CD4-positive, alpha-beta T cell (primary cell): Measurements from ENCODE around the gene RSBN1L. TPM values are rescaled to one million over a fixed set of nuclear protein-coding genes. Genes with fewer than 3 reads are reported as not detected.

ENCODE experiments used
- ATAC-seq: fragments of 200-7000 bp; cut with Tn5 transposase; one replicate; pipeline ENCODE4 v1.10.0; 2022; ENCODE audit warnings: mild to moderate bottlenecking; ENCODE audit not compliant: poor library complexity
- CTCF ChIA-PET: fragments of 350-600 bp; sonication (Branson Sonifier 250); formaldehyde crosslinking; loops from one replicate; lab custom pipeline; 2021; ENCODE audit warnings: antibody characterized with exemption, inconsistent platforms; lab: Charles Lee
- POLR2A ChIA-PET: fragments of 350-600 bp; sonication (Branson Sonifier 250); formaldehyde crosslinking; loops from one replicate; lab custom pipeline; 2021; ENCODE audit warnings: antibody characterized with exemption, inconsistent platforms; lab: Charles Lee
- DNase-seq, 14 experiments: peaks; one replicate each; pipeline ENCODE4 v3.0.0-alpha.2; 2013 to 2020; ENCODE audit warnings: mixed read lengths in 2 of 14
- H3K27ac ChIP-seq, 2 donors: one replicate each; pipeline versions ENCODE4 v1.5.1 to v1.7.0; 2013; ENCODE audit warnings: low read length in 2 of 2, low read depth in 1 of 2, mild to moderate bottlenecking in 1 of 2
- H3K27me3 ChIP-seq, 2 experiments: 1 replicate in 1 of 2; 2 replicates in 1 of 2; pipeline versions ENCODE4 v1.6.1 to v1.7.0; 2013; ENCODE audit warnings: low read length in 2 of 2, control low read depth in 1 of 2, mild to moderate bottlenecking in 1 of 2, moderate library complexity in 1 of 2; ENCODE audit not compliant: insufficient read depth in 2 of 2, control insufficient read depth in 1 of 2
- H3K36me3 ChIP-seq: one replicate; pipeline ENCODE4 v1.6.1; 2013; ENCODE audit warnings: low read length, control low read depth; ENCODE audit not compliant: insufficient read depth
- H3K4me1 ChIP-seq: one replicate; pipeline ENCODE4 v1.6.1; 2013; ENCODE audit warnings: low read length, control low read depth; ENCODE audit not compliant: insufficient read depth
- H3K4me3 ChIP-seq: one replicate; pipeline ENCODE4 v1.5.1; 2013; ENCODE audit warnings: mild to moderate bottlenecking, low read length, moderate library complexity
- H3K9me3 ChIP-seq, 2 experiments: 1 replicate in 1 of 2; 2 replicates in 1 of 2; pipeline versions ENCODE4 v1.6.1 to v1.7.0; 2013; ENCODE audit warnings: low read length in 2 of 2, mild to moderate bottlenecking in 2 of 2, control low read depth in 1 of 2, moderate library complexity in 1 of 2; ENCODE audit not compliant: control insufficient read depth in 1 of 2, insufficient read depth in 1 of 2
- H3K27ac Mint-ChIP-seq: one replicate; pipeline ENCODE4 v1.8.0; 2020; ENCODE audit warnings: mixed read lengths
- H3K27me3 Mint-ChIP-seq: one replicate; pipeline ENCODE4 v1.8.0; 2021; ENCODE audit warnings: mixed read lengths
- H3K36me3 Mint-ChIP-seq: one replicate; pipeline ENCODE4 v1.8.0; 2021; ENCODE audit warnings: low read depth, mixed read lengths
- H3K4me1 Mint-ChIP-seq: one replicate; pipeline ENCODE4 v1.8.0; 2021; ENCODE audit warnings: low read depth, mixed read lengths
- H3K4me3 Mint-ChIP-seq: one replicate; pipeline ENCODE4 v1.8.0; 2020; ENCODE audit warnings: mild to moderate bottlenecking, mixed read lengths
- H3K9me3 Mint-ChIP-seq: one replicate; pipeline ENCODE4 v1.8.0; 2020; ENCODE audit warnings: mixed read lengths
- CTCF ChIP-seq: fragments of 200-600 bp; IDR thresholded peaks from one replicate; pipeline ENCODE4 v1.8.0; 2022; ENCODE audit warnings: antibody characterized with exemption, mild to moderate bottlenecking
- intact Hi-C, 2 experiments: fragments of 100-400 bp; cut with DNase I in 1 of 2; cut with micrococcal nuclease in 1 of 2; formaldehyde crosslinking; loops; one replicate each; pipeline versions ENCODE4 v1.15.1 to v1.9.0; 2023 to 2025; cut with DNase I, micrococcal nuclease
- total RNA-seq, 174 experiments: library from RNA in 2 of 174; stranded (reverse) in 2 of 174; gene quantifications; one replicate each; pipeline ENCODE4 v1.2.3 and lab custom pipeline; 2021 to 2026

Gene RSBN1L
- total RNA-seq, 2 experiments from 2014 or later, result 9.0 to 9.6 TPM

GRCh38 chr7:77693830-77694583 lies 2.3 kb upstream of the RSBN1L start:
- Histone ChIP-seq H3K4me3 (no peak overlapping the region), H3K9me3 (no peaks in the 10 kb centered on the region), H3K27ac (no peak overlapping the region), H3K27me3 (no peaks in the 10 kb centered on the region), H3K36me3 (no peaks in the 10 kb centered on the region), H3K4me1 (peaks cover 21% of the 10 kb centered on the region)
- peaks cover 49% of the 10 kb centered on the region for H3K4me1 Mint-ChIP-seq
- DNase-seq (no peak), ATAC-seq (no peak)
- ChIA-PET POLR2A (no interaction called here), CTCF (interaction anchor here (0.6 to 2.6 kb wide), 2 partner anchors 34 to 66 kb away, joined by 3 to 10 read pairs; no protein-coding TSS in a partner anchor)
- peak overlapping the region; percentile 79 for H3K4me3 Mint-ChIP-seq
- H3K9me3 Mint-ChIP-seq, result no peaks in the 10 kb centered on the region
- intact Hi-C loops, result loop anchor here in 1 of 2 experiments (10.0 kb wide), 1 partner anchor 61 kb away; no protein-coding TSS in a partner anchor
- no peaks in the 10 kb centered on the region for H3K27me3 Mint-ChIP-seq
- TF ChIP-seq CTCF, result no peak
- peaks cover 30% of the 10 kb centered on the region for H3K36me3 Mint-ChIP-seq
- peak overlapping the region; percentile 50 for H3K27ac Mint-ChIP-seq

- peaks cover 26% of the 10 kb centered on the region for H3K4me1 ChIP-seq
- no peak for TF ChIP-seq CTCF
Measured at GRCh38 chr7:77696643-77697534, 630 bp downstream of the RSBN1L start.

DNA sequence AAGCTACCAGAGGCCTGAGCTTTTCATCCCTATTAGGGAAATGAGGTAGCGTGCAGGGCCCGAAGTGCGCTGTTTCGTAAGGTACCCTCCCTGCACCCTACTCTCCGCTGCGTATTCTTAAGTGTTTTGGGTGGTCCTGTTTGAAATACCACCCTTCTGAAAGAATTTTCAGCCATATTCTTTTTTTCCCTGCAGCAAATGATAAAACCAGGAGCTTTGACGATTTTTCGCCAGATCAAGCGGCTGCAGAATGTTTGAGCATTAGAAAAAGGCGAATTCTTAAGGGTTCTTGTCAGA lies 1.2 kb downstream of the RSBN1L start:
- Mint-ChIP-seq H3K9me3 (no peaks in the 10 kb centered on the region), H3K27me3 (no peaks in the 10 kb centered on the region), H3K4me1 (peaks cover 75% of the 10 kb centered on the region), H3K36me3 (peaks cover 45% of the 10 kb centered on the region), H3K27ac (peak overlapping the region; percentile 99), H3K4me3 (peak overlapping the region; percentile 100)
- Histone ChIP-seq H3K36me3 (peaks cover 3% of the 10 kb centered on the region), H3K9me3 (no peaks in the 10 kb centered on the region), H3K4me3 (peak overlapping the region; percentile 100), H3K27me3 (no peaks in the 10 kb centered on the region), H3K27ac (peak overlapping the region; percentile 7 to 92), H3K4me1 (peaks cover 30% of the 10 kb centered on the region)
- ChIA-PET CTCF (interaction anchor here (0.8 to 1.2 kb wide), 3 partner anchors 10 to 101 kb away, joined by 3 to 5 read pairs (median 4); partner anchors contain the start of genes PHTF2 and TMEM60), POLR2A (interaction anchor here (1.1 to 3.4 kb wide), 4 partner anchors 10 to 101 kb away, joined by 3 to 31 read pairs (median 8); partner anchors contain the start of genes PHTF2 and TMEM60)
- no peak for ATAC-seq
- peak in 3 of 14 experiments; percentile 11 to 57 (median 39) for DNase-seq
- intact Hi-C loops, result loop anchor here (2.0 to 10.0 kb wide), 4 partner anchors 53 to 161 kb away; partner anchors contain the start of genes PHTF2 (in 2 of the 2), TMEM60 (in 2 of the 2) and PTPN12 (in 1 of the 2)
- TF ChIP-seq CTCF, result no peak

More at GRCh38 chr7:77696643-77697534, 630 bp downstream of the RSBN1L start:
- POLR2A ChIA-PET, result interaction anchor here (0.9 to 3.4 kb wide), 16 partner anchors 10 to 345 kb away, joined by 3 to 31 read pairs (median 5); partner anchors contain the start of genes PHTF2, PTPN12 and TMEM60
- Histone ChIP-seq H3K4me3 (peak overlapping the region; percentile 100), H3K36me3 (peaks cover 3% of the 10 kb centered on the region), H3K27ac (peak overlapping the region; percentile 90 to 92), H3K9me3 (no peaks in the 10 kb centered on the region), H3K27me3 (no peaks in the 10 kb centered on the region)
- Mint-ChIP-seq H3K4me3 (peak overlapping the region; percentile 100), H3K27ac (peak overlapping the region; percentile 99), H3K27me3 (no peaks in the 10 kb centered on the region), H3K4me1 (peaks cover 73% of the 10 kb centered on the region), H3K36me3 (peaks cover 39% of the 10 kb centered on the region), H3K9me3 (no peaks in the 10 kb centered on the region)
- ATAC-seq (peak; percentile 30), DNase-seq (peak in 13 of 14 experiments; percentile 31 to 81 (median 47))
- CTCF ChIA-PET, result interaction anchor here (0.8 to 2.6 kb wide), 10 partner anchors 11 to 102 kb away, joined by 3 to 10 read pairs (median 4); partner anchors contain the start of genes PHTF2 and TMEM60
- intact Hi-C loops, result loop anchor here (1.0 to 10.0 kb wide), 5 partner anchors 10 to 160 kb away; partner anchors contain the start of genes PHTF2 (in 2 of the 2), TMEM60 (in 2 of the 2) and PTPN12 (in 1 of the 2)
